GM19193 (cell line): ENCODE data around the gene PCNT.

Source experiments
- POLR2A ChIP-seq: IDR thresholded peaks from 4 replicates; pipeline ENCODE4 v1.6.1; 2011; ENCODE audit not compliant: insufficient read depth, insufficient read length; ENCODE audit errors: extremely low read depth

The PCNT gene

DNA sequence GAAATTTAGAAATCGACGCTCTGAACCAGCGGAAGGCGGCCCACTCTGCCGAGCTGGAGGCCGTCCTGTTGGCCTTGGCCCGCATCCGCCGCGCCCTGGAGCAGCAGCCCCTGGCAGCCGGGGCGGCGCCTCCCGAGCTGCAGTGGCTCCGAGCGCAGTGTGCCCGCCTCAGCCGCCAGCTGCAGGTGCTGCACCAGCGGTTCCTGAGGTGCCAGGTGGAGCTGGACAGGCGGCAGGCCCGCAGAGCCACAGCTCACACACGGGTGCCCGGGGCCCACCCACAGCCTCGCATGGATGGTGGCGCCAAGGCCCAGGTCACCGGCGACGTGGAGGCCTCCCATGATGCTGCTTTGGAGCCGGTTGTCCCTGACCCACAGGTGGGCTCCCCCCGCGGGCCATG lies 87.7 kb downstream of the PCNT start:
- no peak for TF ChIP-seq POLR2A

GRCh38 chr21:46412521-46413364 lies 88.8 kb downstream of the PCNT start:
- TF ChIP-seq POLR2A, result no peak

GRCh38 chr21:46413365-46413696 lies 89.4 kb downstream of the PCNT start:
- TF ChIP-seq POLR2A, result no peak

DNA sequence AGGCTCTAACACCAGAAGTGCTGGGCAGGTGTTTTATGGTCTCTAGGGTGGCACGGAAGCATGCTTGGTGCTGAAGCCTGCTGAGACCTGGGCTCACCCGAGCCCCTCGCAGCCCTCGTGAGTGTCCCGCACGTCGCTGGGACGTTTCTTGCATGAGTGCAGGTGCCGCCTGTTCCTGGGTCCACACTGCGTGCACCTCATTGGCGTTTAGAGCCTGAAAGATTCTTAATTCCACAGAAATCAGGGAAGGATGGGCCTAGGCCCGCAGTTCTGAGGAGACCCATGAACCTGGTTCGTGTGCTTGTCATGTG lies 91.0 kb downstream of the PCNT start:
- TF ChIP-seq POLR2A, result no peak

GRCh38 chr21:46416551-46416950 lies 92.6 kb downstream of the PCNT start:
- TF ChIP-seq POLR2A, result no peak

GRCh38 chr21:46418265-46418946 lies 94.5 kb downstream of the PCNT start:
- no peak for TF ChIP-seq POLR2A

DNA sequence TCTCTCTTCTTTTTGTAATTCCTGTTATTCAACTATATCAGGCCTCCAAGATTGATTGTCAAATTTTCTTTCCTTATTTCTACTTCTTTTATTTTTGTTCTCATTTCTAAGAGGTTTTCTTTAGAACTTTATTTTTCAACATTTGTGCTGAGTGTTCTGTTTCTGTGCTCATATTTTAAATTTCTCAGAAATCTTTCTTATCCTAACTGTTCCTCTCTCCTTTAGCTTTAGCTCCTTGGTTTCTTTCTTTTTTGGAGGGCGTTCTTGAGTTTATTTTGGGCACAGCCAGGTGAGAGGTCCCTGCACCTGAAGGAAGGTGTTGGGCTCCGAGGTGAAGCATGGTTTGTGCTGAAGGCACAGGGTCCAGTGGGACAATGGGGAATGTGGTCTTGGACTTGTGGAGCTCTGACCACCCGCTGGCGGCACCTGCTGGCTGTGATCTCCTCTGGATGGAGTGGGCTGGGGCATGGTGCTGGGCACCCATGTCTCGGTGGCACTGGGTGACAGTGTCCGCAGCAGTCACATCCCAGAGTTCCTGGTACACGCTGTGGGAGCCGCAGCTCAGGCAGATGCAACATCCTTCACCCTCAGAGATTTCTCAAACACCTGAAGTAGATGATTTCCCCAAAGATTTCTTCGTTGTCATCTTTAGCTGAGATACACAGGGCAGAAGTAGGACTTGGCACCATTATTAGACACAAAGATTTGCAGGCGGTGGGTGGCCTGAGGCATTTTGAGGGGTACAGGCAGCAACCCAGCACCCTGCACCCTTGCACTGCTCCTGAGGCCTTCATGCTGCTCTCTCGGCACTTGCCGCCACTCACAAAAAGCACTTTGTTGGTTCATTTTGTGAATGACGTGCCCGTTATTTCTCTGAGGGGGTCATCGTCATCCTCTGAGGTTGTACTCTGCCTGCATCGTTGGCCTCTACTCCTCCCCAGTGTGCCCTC lies 96.6 kb downstream of the PCNT start:
- no peak for TF ChIP-seq POLR2A

DNA sequence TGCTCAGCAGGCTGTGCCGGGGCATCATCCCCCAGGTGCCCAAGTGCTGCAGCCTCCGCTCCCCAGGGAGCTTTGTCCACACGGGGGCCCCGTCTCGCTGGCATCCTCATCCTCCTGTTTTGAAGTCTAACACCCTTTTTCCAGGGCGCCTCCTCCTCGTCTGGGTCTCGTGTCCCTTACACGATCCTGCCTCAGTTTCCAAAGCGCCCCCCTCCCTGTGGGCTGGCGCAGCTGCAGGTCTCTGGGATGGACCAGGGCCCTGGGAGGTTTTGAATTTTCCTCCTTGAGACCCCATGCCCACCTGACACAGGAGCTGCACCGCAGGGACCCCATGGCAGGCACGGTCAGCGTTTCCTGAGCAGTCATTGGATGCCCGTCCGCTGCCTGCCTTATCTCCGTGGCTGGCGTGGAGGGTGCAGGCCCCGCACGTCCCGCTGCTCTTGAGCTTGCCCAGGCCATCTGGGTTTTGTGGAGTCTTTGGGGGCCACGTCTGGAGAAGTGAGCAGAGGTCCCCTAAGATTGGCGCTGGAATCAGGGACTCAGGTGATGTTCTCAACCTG lies 97.3 kb downstream of the PCNT start:
- no peak for TF ChIP-seq POLR2A

DNA sequence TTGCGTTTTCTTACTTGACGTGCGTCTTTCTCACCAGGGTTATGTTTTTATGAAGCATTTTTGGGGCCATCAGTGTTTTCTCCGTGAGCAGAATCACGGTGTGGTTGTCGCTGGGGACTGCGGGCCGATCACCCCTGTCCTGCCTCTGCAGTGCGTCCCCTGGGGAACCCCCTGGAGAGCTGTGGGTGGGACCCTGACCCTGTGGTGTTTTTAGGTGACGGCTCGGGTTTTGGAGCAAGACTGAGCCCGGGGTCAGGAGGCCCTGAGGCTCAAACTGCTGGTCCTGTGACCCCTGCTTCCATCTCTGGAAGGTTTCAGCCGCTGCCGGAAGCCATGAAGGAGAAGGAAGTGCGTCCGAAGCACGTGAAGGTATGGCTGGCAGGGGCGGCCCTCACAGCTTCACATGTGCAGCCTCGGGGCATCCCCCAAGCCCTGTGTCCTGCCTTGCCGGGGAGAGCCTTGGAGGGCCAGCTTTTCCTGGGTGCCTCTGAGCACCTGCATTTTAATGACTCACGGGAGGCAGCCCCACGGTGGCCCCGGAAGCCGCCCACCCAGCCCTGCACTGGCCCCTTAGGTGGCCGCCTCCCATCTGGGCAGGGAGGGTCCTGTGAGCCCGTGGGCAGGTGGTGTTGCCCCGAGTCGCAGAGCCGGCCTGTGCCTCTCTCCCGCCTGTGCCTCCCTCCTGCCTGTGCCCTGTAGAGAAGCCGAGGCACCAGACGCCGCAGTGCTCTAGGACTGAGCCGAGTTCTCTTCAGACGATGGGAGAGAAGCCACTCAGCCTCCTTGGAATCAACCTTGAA lies 98.0 kb downstream of the PCNT start:
- TF ChIP-seq POLR2A, result no peak

DNA sequence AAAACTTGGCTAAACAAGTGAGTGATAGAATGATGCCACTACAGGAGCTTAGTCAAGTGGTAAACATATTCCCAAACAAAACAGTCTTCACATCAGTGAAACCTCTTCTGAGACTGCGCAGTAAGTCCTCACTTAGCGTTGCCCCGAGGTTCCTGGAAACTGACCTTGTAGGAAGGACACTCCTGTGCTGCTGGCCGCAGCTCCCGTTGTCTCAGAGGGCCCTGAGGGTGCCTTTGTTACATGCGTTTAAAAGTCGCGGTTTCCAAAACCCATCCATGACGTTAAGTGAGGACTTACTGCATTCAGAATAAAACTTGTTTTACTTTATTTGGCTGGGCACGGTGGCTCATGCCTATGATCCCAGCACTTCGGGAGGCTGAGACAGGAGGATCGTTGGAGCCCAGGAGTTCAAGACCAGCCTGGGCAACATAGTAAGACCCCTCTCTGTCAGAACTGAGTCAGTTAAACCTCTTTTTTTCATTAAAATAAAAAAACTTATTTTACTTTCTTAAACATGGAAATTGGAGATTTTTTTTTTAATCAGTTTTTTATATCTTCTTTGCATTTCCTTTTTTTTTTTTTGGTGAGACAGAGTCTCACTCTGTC lies 98.8 kb downstream of the PCNT start:
- TF ChIP-seq POLR2A, result no peak

- no peak for TF ChIP-seq POLR2A
Measured at GRCh38 chr21:46423546-46424038, 99.6 kb downstream of the PCNT start.

- TF ChIP-seq POLR2A, result no peak
Measured at GRCh38 chr21:46424039-46424591, 100.2 kb downstream of the PCNT start.

GRCh38 chr21:46424621-46425020 lies 100.7 kb downstream of the PCNT start:
- TF ChIP-seq POLR2A, result no peak
